Body of pancreas (tissue), 4 donors: Measurements from ENCODE around the gene SOBP.
"Not testable (repeated sequence)": the region's sequence is repeated elsewhere in the genome, so short reads cannot be mapped to it uniquely, and the experiment has no call there.

Experiments used
- CTCF ChIP-seq, 7 experiments: fragments of 450-650 bp in 4 of 7; fragments of 200-600 bp in 3 of 7; sonication (generic) in 3 of 7; IDR thresholded peaks; one replicate each; pipeline ENCODE4 v1.5.1; 2016 to 2019; ENCODE audit warnings: antibody characterized with exemption in 7 of 7
- POLR2A ChIP-seq, 3 donors: fragments of 450-650 bp; IDR thresholded peaks; one replicate each; pipeline ENCODE4 v1.6.1; 2016; ENCODE audit warnings: antibody characterized with exemption in 3 of 3, mild to moderate bottlenecking in 2 of 3

- TF ChIP-seq CTCF, POLR2A (IDR thresholded peaks at IDR 0.05): not testable (repeated sequence)
Observed at GRCh38 chr6:107475826-107476225, 14.1 kb upstream of the SOBP start.
